T47D (cell line): ENCODE results near the gene NAA16.

Source experiments
- DNase-seq, 2 experiments: peaks; one replicate each; pipeline versions ENCODE4 v3.0.0 to v3.0.0-alpha.2; 2011 to 2012; ENCODE audit warnings: low read depth in 1 of 2, low spot score in 1 of 2
- JUND ChIP-seq: IDR thresholded peaks from 2 replicates; pipeline ENCODE4 v1.6.1; 2012; ENCODE audit warnings: low read depth
- in situ Hi-C: cut with HindIII; loops from 2 replicates; pipeline ENCODE4 v1.10.0; 2016; ENCODE audit warnings: low sequenced_read_pairs, low pct_unique_long_range_greater_than_20kb

Gene NAA16

DNA sequence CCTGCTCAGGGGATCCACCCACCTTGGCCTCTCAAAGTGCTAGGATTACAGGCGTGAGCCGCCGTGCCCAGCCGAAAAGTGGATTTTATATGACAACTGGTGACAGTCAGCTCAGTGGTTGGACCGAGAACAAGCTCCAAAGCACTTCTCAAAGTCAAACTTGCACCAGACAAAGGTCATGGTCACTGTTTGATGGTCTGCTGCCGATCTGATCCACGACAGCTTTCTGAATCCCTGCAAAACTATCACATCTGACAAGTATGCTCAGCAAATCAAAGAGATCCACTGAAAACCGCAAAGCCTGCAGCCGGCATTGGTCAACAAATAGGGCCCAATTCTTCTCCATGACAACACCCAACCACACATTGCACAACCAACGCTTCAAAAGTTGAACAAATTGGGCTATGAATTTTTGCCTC lies 21.6 kb upstream of the NAA16 start:
- no peak for TF ChIP-seq JUND
- DNase-seq: no peak
- in situ Hi-C loops: no loop called here

- TF ChIP-seq JUND: no peak
- no peak for DNase-seq
- in situ Hi-C loops: no loop called here
Measured at GRCh38 chr13:41291246-41291645, 19.8 kb upstream of the NAA16 start.

- DNase-seq: no peak
- TF ChIP-seq JUND: no peak
- in situ Hi-C loops: no loop called here
Measured at GRCh38 chr13:41293272-41293671, 17.8 kb upstream of the NAA16 start.

DNA sequence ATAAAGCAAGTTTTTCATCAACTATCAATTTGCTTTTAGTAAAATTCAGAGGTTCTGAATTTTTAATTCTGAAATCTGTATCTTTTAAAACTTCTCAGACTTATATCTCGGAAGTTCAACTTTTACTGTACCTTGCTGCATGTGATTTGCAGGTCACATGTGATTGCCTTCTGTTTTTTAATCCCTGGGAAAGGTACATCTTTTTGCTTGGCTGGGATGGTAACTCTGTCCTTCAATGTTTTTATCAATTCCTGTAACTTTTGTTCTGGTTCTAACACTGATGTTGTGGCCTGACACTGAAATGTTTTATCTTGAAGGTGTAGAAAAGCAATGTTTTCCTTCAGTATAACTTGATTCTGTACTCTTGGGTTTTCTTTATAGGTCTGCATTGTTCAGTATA lies 16.2 kb upstream of the NAA16 start:
- DNase-seq: no peak
- in situ Hi-C loops: no loop called here
- TF ChIP-seq JUND: no peak

DNA sequence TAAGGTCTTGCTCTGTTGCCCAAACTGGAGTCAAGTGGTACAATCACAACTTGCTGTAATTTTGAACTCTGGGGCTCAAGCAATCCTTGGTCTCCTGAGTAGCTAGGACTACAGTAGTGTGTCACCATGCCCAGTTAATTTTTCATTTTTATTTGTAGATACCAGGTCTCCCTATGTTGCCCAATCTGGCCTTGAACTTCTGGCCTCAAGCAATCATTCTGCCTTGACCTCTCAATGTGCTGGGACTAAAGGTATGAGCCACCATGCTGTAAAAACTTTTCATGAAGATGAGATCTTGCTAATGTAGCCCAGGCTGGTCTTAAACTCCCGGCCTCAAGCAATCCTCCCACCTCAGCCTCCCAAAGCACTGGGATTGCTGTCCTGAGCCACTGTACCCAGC lies 15.1 kb upstream of the NAA16 start:
- in situ Hi-C loops: no loop called here

GRCh38 chr13:41296879-41297646 lies 14.0 kb upstream of the NAA16 start:
- DNase-seq: no peak
- no peak for TF ChIP-seq JUND
- in situ Hi-C loops: no loop called here

More for the DNA sequence above, 15.1 kb upstream of the NAA16 start:
- no peak for DNase-seq
- TF ChIP-seq JUND: no peak

- in situ Hi-C loops: no loop called here
- no peak for DNase-seq
- no peak for TF ChIP-seq JUND
Measured at GRCh38 chr13:41299316-41300094, 11.6 kb upstream of the NAA16 start.

- no peak for TF ChIP-seq JUND
- in situ Hi-C loops: no loop called here
- peak in 1 of 2 experiments; percentile 37 for DNase-seq
Measured at GRCh38 chr13:41302743-41303142, 8.3 kb upstream of the NAA16 start.

- in situ Hi-C loops: no loop called here
- no peak for TF ChIP-seq JUND
- DNase-seq: peak in 1 of 2 experiments; percentile 12
Measured at GRCh38 chr13:41304551-41304950, 6.5 kb upstream of the NAA16 start.

DNA sequence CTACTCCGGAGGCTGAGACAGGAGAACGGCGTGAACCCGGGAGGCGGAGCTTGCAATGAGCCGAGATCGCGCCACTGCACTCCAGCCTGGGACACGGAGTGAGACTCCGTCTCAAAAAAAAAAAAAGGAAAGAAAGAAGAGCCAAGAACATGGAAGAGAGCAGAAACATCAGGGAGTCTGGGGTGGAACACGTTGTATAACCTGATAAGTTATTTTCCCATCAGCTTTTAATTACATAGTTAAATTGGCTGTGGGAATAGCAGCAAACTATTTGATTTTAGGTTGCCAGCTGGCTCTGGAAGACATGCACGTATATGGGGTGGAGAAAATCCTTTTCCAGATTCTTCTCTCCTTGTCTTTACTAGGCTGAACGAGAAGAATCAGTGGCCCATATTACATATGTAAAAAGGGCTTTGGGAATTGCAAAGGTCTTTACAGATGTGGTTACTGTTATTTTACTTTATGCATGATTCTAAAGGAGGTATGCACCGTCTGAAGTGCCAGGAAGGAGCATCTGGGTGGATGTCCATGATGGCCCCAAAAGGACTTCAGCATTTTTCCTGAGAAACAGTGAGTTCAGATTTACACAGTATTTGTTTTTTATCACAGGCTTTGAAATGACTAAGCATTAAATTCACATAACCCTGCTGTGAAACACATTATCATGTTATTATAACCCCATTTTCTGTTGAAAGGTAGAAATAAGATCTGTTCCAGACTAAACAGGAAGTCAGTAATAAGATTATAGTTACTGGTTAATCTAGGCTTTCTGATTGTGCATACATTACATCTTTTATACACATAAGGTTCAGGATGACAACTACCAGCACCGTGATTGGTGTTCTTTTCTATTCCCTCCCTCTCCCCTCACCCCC lies 4.6 kb upstream of the NAA16 start:
- DNase-seq: no peak
- in situ Hi-C loops: no loop called here
- TF ChIP-seq JUND: no peak

GRCh38 chr13:41307884-41308640 lies 3.0 kb upstream of the NAA16 start:
- no peak for DNase-seq
- TF ChIP-seq JUND: no peak
- in situ Hi-C loops: no loop called here

DNA sequence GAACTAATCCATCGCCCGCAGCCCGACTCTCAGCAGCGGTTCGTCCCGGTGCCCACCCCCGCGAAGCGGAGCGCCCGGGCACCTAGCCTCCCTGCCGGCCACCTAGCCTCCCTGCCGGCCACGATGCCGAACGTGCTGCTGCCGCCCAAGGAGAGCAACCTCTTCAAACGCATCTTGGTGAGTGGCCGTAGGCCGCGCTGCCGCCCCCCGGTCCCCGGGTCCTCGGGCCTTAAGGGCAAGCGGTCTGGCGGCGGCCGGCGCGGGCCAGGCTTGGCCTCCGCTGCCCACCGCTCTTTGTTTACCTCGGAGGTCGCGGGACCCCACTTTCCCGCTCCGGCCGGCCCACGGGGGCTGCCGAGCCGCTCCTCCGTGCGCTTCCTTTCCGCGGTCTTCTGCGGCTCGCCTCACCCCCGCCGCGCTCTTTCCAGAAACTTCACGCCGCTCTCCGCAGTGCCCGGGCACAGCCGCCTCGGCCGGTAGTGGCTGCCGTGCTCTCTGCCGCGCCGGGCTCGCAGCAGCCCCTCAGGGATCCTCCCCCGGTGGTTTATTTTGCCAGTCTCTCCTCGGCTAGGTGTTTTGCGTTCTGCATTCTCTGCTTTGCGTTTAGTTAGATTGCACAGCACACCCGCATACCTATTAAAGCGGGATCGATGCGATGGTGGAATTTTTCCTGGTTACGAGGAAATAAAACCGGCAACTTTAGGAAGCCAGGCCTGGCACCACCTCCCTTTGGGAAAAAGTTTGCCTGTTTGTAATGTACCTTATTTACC lies 524 bp downstream of the NAA16 start:
- peak in 1 of 2 experiments; percentile 27 for DNase-seq
- TF ChIP-seq JUND: no peak
- in situ Hi-C loops: no loop called here
